GM12878 (cell line): ENCODE results near the gene ZNF480.

ENCODE experiments used
- CBFB ChIP-seq: IDR thresholded peaks from 2 replicates; pipeline ENCODE4 v1.6.1; 2016; ENCODE audit warnings: antibody characterized with exemption, low read depth
- CTCF ChIP-seq, 3 experiments: IDR thresholded peaks in 2 of 3; conservative IDR thresholded peaks in 1 of 3; 2 replicates each; pipeline ENCODE4 v1.5.1; 2011; ENCODE audit warnings: low read depth in 3 of 3, low read length in 3 of 3, mild to moderate bottlenecking in 3 of 3, control low read depth in 2 of 3, moderate library complexity in 2 of 3, inconsistent platforms in 1 of 3, mixed read lengths in 1 of 3; ENCODE audit not compliant: control insufficient read depth in 2 of 3, insufficient read depth in 1 of 3; ENCODE audit errors: extremely low read depth in 1 of 3
- EZH2 ChIP-seq: IDR thresholded peaks from 2 replicates; pipeline ENCODE4 v1.6.1; 2012; ENCODE audit warnings: low read depth, mild to moderate bottlenecking, control low read depth, inconsistent platforms, low read length, borderline replicate concordance; ENCODE audit not compliant: control insufficient read depth
- FOS ChIP-seq: IDR thresholded peaks from 3 replicates; pipeline ENCODE4 v1.6.1; 2011; ENCODE audit warnings: borderline replicate concordance; ENCODE audit not compliant: insufficient read length; ENCODE audit errors: extremely low read depth
- FOXM1 ChIP-seq: IDR thresholded peaks from 2 replicates; pipeline ENCODE4 v1.6.1; 2012; ENCODE audit warnings: low read depth, mild to moderate bottlenecking, inconsistent platforms, low read length, moderate library complexity
- GABPA ChIP-seq: IDR thresholded peaks from 2 replicates; pipeline ENCODE4 v1.6.1; 2014; ENCODE audit warnings: antibody characterized with exemption, low read depth, mild to moderate bottlenecking, inconsistent platforms
- IKZF1 ChIP-seq: fragments of 450-650 bp; conservative IDR thresholded peaks from 2 replicates; pipeline ENCODE4 v1.6.1; 2017; ENCODE audit warnings: antibody characterized with exemption, mild to moderate bottlenecking
- NFYB ChIP-seq: IDR thresholded peaks from 2 replicates; pipeline ENCODE4 v1.6.1; 2011; ENCODE audit warnings: low read depth, mild to moderate bottlenecking, low read length, improper control_type of control experiment, moderate library complexity; ENCODE audit not compliant: insufficient read depth
- NR2C1 ChIP-seq: fragments of 450-650 bp; IDR thresholded peaks from 2 replicates; pipeline ENCODE4 v1.6.1; 2017; ENCODE audit warnings: antibody characterized with exemption, mild to moderate bottlenecking, moderate library complexity
- POLR2AphosphoS5 ChIP-seq: IDR thresholded peaks from 2 replicates; pipeline ENCODE4 v1.6.1; 2011; ENCODE audit warnings: mild to moderate bottlenecking, low read length, inconsistent platforms
- RCOR1 ChIP-seq: conservative IDR thresholded peaks from 2 replicates; pipeline ENCODE4 v1.6.1; 2012; ENCODE audit warnings: low read depth, low read length, improper control_type of control experiment
- REST ChIP-seq: IDR thresholded peaks from 2 replicates; pipeline ENCODE4 v1.6.1; 2012; ENCODE audit warnings: mild to moderate bottlenecking, low read depth, low read length
- SPI1 ChIP-seq: IDR thresholded peaks from 2 replicates; pipeline ENCODE4 v1.6.1; 2011; ENCODE audit warnings: low read depth, mild to moderate bottlenecking, low read length, moderate library complexity, borderline replicate concordance; ENCODE audit not compliant: insufficient read depth
- ZZZ3 ChIP-seq: IDR thresholded peaks from 2 replicates; pipeline ENCODE4 v1.6.1; 2011; ENCODE audit warnings: low read depth; ENCODE audit not compliant: control insufficient read depth, insufficient read length

DNA sequence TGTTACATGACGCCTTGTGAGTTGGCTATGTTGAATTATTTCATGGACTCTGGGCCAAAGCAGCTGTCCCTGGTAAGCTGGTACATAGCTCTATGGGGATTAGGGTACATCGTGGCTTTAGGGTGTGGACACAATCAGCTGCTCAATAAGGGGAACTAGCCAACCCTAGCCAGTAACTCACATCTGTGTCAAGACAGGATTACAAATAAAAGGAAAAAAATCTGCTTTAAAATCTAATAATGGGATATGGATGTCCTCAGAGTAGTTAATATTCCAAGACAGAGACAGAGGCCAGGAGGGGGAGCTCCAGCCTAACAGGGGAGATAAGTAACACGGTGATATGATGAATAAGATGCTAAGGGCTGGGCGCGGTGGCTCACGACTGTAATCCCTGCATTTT, 48.7 kb upstream of the ZNF480 start:
- TF ChIP-seq IKZF1: no peak
- peak; percentile 15 to 53 (median 33); a peak in 4 of 6 replicates for TF ChIP-seq CTCF (IDR thresholded peaks at IDR 0.05 in 2 of 3, conservative IDR thresholded peaks at IDR 0.05 in 1 of 3; ENCODE audit: control insufficient read depth in 2 of 3, extremely low read depth in 1 of 3, insufficient read depth in 1 of 3, low read depth in 3 of 3, low read length in 3 of 3)
- no peak for TF ChIP-seq NR2C1
- TF ChIP-seq FOS: no peak
- TF ChIP-seq ZZZ3: no peak
- no peak for TF ChIP-seq CBFB
- no peak for TF ChIP-seq RCOR1
- no peak for TF ChIP-seq EZH2
- TF ChIP-seq REST: no peak
- no peak for TF ChIP-seq GABPA
- TF ChIP-seq SPI1: no peak
- TF ChIP-seq NFYB: no peak
- no peak for TF ChIP-seq FOXM1
- TF ChIP-seq POLR2AphosphoS5: no peak
